Stimulated activated CD8-positive, alpha-beta memory T cell treated with anti-CD3 and anti-CD28 coated beads, Interleukin-2, amount 100 ng/mL, for 48 hours (primary cell): ENCODE results near the gene MTMR8.
"Not testable (repeated sequence)": the region's sequence is repeated elsewhere in the genome, so short reads cannot be mapped to it uniquely, and the experiment has no call there.

ENCODE experiments used
- DNase-seq, 2 donors: peaks; one replicate each; pipeline ENCODE4 v3.0.0-alpha.2; 2020; ENCODE audit warnings: low read depth in 2 of 2

The MTMR8 gene

DNA sequence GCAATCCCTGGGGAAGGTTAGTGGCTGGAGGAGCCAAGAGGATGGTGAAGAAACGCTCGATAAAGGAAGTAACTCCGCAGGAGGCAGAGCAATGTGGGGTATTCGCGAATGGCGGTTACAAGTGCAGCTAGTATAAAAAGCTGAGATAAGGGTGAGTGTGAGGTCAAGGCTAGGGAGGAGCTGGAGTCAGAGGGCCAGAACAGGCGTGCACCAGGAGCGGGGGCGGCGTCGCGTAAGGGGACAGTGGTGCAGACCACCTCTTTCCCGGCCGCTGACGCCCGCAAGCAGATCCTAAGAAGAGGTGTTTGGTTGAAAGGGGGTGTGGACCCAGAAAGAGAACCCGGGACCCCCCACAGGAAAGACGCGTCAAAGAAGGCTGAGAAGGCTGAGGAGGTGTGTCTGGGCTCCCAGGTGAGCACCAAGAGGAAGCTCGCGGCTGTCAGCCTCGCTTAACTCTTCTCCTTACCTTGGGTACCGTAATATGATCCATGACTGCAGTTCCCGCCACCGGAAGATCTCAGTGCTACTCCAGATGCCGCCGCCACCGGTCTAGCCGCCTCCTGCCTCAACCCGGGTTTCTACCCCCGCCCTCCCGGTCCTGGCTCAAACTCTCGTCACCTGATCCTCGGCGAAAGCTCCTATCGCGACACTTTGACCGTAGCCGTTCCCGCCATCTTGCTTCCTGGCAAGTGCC, at the start of gene MTMR8:
TSS of gene MTMR8 (minus strand) at position 579 of the 694 bp plus-strand sequence. CDS start at position 490, 89 bp downstream.
- DNase-seq: peak; percentile 53 to 57

- no peak for DNase-seq
These were observed 44.3 kb upstream of the MTMR8 start for GRCh38 chrX:64439551-64439950.

- no peak for DNase-seq
These were observed 42.4 kb upstream of the MTMR8 start for GRCh38 chrX:64437665-64438064.

GRCh38 chrX:64437218-64437617, 42.0 kb upstream of the MTMR8 start:
- no peak for DNase-seq

- DNase-seq: no peak
These were observed 33.1 kb upstream of the MTMR8 start for GRCh38 chrX:64428371-64428770.

GRCh38 chrX:64427787-64428186, 32.5 kb upstream of the MTMR8 start:
- DNase-seq: no peak

GRCh38 chrX:64427281-64427680, 32.0 kb upstream of the MTMR8 start:
- DNase-seq: no peak

DNA sequence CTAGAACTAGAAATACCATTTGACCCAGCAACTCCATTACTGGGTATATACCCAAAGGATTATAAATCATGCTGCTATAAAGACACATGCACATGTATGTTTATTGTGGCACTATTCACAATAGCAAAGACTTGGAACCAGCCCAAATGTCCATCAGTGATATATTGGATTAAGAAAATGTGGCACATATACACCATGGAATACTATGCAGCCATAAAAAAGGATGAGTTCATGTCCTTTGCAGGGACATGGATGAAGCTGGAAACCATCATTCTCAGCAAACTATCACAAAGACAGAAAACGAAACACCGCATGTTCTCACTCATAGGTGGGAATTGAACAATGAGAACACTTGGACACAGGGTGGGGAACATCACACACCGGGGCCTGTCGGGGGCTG, 14.5 kb upstream of the MTMR8 start:
- not testable (repeated sequence) for DNase-seq

- DNase-seq: no peak
These were observed 2.8 kb upstream of the MTMR8 start for GRCh38 chrX:64398088-64398487.

DNA sequence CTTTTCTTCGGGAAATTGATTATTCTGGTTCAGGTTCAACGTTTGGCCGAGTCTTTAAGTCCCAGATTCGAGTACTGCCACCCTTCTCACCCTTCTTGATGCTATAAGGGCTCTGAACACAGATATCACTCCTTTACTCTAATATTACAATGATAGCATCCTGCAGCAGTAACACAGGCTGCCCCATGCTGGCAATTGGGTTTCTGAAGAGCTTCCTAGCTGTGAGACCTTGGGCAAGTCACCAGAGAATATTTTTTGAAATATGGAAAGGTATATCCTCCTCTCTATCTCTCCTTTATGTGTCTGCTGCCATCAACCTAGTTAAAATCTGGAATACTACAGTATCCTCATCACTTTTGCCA, 297 bp upstream of the MTMR8 start:
- DNase-seq: no peak

DNA sequence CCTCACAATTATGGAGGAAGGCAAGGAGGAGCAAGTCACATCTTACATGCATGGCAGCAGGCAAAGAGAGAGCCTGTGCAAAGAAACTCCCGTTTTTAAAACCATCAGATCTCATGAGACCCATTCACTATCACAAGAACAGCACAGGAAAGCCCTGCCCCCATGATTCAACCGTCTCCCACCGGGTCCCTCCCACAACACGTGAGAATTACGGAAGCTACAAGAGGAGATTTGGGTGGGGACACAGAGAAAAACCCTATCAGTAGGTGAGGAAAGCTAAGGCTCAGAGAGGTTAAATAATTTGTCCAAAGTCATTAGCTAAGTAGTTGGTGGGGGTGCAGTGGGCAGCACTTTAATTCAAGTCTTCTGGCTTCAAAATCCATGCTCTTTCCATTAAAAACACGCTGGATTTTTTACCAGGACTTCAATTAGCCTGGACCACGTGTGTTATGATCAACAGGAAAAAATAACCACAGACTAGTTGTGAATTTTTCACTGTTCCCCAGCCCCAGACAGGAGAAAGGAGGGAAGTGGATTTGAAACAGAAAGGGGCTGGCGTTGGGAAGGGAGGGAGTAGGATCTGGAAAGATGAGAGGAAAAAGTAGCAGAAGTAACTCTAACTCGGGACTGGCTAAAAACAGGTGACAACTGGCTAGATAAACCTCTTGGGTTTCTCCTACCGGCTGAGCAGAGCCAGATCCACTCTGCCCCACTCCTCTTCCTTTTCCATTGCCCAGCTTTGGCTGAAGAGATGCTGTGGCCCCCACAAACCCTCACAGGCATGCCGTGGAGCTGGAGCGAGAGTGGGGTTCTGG, 986 bp downstream of the MTMR8 start:
- no peak for DNase-seq

- no peak for DNase-seq
These were observed 5.8 kb downstream of the MTMR8 start for GRCh38 chrX:64389489-64389888.

- not testable (repeated sequence) for DNase-seq
These were observed 14.5 kb downstream of the MTMR8 start for GRCh38 chrX:64380789-64381188.

DNA sequence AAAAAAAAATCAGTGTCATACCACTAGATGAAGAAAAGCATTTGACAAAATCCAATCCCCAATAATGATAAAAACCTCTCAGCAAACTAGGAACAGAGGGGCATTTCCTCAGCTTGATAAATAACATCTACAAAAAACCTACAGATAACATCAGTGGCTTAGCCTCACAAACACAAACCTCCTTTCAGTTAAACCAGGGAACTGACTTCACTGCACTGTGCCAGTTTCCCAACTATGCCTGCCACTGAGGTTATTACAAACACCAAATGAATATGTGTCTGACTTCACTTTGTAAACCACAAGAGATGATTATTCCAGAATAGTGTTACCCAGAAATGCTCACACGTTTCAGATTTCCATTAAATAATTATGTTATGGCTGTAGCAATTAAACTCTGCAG, 15.3 kb downstream of the MTMR8 start:
- no peak for DNase-seq

GRCh38 chrX:64377753-64378152, 17.5 kb downstream of the MTMR8 start:
- no peak for DNase-seq

GRCh38 chrX:64352081-64352480, 43.2 kb downstream of the MTMR8 start:
- no peak for DNase-seq

GRCh38 chrX:64350521-64350920, 44.7 kb downstream of the MTMR8 start:
- DNase-seq: no peak

GRCh38 chrX:64350047-64350446, 45.2 kb downstream of the MTMR8 start:
- DNase-seq: no peak

DNA sequence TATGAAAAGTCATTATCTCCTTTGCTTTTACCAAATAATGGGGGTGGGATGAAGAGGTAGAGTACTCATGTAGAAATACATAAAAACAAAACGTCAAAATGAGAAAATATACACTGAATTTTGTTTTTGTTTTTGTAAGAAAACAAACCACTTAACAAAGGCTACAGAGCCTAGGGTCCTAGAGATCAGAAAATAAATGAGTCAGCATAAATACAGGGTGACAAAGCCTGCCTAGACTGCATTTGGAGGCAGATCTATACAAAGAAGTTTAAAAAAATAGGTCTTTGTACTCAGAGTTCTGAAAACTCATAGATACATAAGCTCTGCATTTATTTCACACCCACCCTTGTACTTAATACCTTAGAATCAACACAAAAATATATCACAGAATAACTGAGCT, 52.4 kb downstream of the MTMR8 start:
- no peak for DNase-seq

GRCh38 chrX:64338296-64338695, 57.0 kb downstream of the MTMR8 start:
- no peak for DNase-seq

DNA sequence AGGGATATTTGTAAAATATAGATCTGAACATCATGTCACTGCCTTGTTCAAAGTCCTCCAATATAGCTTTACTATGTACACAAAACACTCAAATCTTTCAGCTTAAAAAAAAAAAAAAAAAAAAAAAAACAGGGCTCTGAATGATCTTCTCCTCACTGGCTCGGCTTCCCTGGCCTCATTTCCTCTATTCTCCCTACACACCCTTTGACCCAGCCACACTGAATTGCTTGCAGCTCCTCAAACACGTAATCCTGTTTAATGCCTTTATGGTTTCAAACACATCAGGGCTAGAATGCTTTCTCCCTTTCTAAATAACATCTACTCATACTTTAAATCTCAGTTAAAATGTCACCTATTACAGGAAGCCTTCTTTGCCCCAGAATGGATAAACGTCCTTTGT, 60.8 kb downstream of the MTMR8 start:
- no peak for DNase-seq

DNA sequence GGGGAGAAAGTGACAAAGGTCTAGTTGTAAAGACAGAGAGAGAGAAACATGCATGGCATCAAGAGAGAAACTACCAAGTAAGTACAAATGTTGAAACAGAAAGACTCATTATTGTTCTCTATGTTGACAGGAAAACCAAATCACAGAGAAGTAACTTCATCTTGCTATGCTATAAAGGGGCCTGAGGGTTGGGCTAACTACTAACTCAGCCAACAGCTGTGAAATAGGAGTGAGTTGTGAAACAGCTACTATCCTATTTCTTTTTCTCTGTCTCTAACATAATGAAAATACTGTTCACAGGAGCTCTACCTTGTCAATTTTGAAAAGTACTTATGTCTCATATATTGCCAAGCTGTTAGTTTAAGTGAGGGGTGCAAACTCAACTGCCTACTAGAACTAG, 65.0 kb downstream of the MTMR8 start:
- no peak for DNase-seq

GRCh38 chrX:64321507-64321906, 73.7 kb downstream of the MTMR8 start:
- no peak for DNase-seq
